GM21717 (cell line): ENCODE results near the gene IRGQ.
"Not testable (repeated sequence)": the region's sequence is repeated elsewhere in the genome, so short reads cannot be mapped to it uniquely, and the experiment has no call there.

Experiments used
- ATAC-seq: cut with Tn5 transposase; IDR thresholded peaks from one replicate; pipeline ENCODE4 v1.9.1; 2021; ENCODE audit warnings: mild to moderate bottlenecking, moderate library complexity; ENCODE audit not compliant: unreplicated experiment

The IRGQ gene

GRCh38 chr19:43624933-43625332, 29.0 kb upstream of the IRGQ start:
- ATAC-seq = no peak

GRCh38 chr19:43623889-43624670, 28.1 kb upstream of the IRGQ start:
- ATAC-seq = no peak

GRCh38 chr19:43622956-43623355, 27.0 kb upstream of the IRGQ start:
- no peak for ATAC-seq

GRCh38 chr19:43622070-43622469, 26.1 kb upstream of the IRGQ start:
- no peak for ATAC-seq

- ATAC-seq = no peak
Observed at GRCh38 chr19:43620061-43621001, 24.4 kb upstream of the IRGQ start.

GRCh38 chr19:43619262-43620060, 23.5 kb upstream of the IRGQ start, which contains the start of gene ZNF428:
TSS of gene ZNF428 (minus strand) at chr19:43619629. CDS start at chr19:43614304, 5,325 bp downstream.
- peak; percentile 63 for ATAC-seq

GRCh38 chr19:43618921-43619261, 23.0 kb upstream of the IRGQ start:
- peak; percentile 21 for ATAC-seq

- no peak for ATAC-seq
Observed at GRCh38 chr19:43616954-43617353, 21.0 kb upstream of the IRGQ start.

- no peak for ATAC-seq
Observed at GRCh38 chr19:43616306-43616705, 20.4 kb upstream of the IRGQ start.

GRCh38 chr19:43612374-43612773, 16.4 kb upstream of the IRGQ start:
- no peak for ATAC-seq

GRCh38 chr19:43611788-43612187, 15.9 kb upstream of the IRGQ start, which contains the start of gene SRRM5:
TSS of gene SRRM5 (plus strand) at chr19:43612088. CDS start at chr19:43612122, 34 bp downstream.
- ATAC-seq = no peak

GRCh38 chr19:43610493-43610892, 14.6 kb upstream of the IRGQ start:
- ATAC-seq = no peak

- ATAC-seq = no peak
Observed at GRCh38 chr19:43609872-43610271, 13.9 kb upstream of the IRGQ start.

GRCh38 chr19:43607238-43608205, 11.6 kb upstream of the IRGQ start:
- no peak for ATAC-seq

- no peak for ATAC-seq
Observed at GRCh38 chr19:43606569-43607229, 10.8 kb upstream of the IRGQ start.

GRCh38 chr19:43605875-43606568, 10.1 kb upstream of the IRGQ start:
- no peak for ATAC-seq

- not testable (repeated sequence) for ATAC-seq
Observed at GRCh38 chr19:43600326-43600725, 4.4 kb upstream of the IRGQ start.

- ATAC-seq = no peak
Observed at GRCh38 chr19:43599635-43600295, 3.8 kb upstream of the IRGQ start.
